Rectal smooth muscle tissue (tissue), 1 donor: ENCODE measurements around the gene MPZL3.

Experiments
- H3K27ac ChIP-seq: one replicate; pipeline ENCODE4 v1.7.0; 2013; ENCODE audit warnings: low read depth, low read length, inconsistent platforms
- H3K27me3 ChIP-seq: one replicate; pipeline ENCODE4 v1.7.0; 2013; ENCODE audit warnings: low read length; ENCODE audit not compliant: control insufficient read depth, insufficient read depth
- H3K36me3 ChIP-seq: one replicate; pipeline ENCODE4 v1.7.0; 2013; ENCODE audit warnings: low read length; ENCODE audit not compliant: control insufficient read depth, insufficient read depth
- H3K4me1 ChIP-seq: one replicate; pipeline ENCODE4 v1.7.0; 2013; ENCODE audit warnings: low read length; ENCODE audit not compliant: control insufficient read depth, insufficient read depth
- H3K4me3 ChIP-seq: one replicate; pipeline ENCODE4 v1.7.0; 2013; ENCODE audit warnings: low read length
- H3K9ac ChIP-seq: one replicate; pipeline ENCODE4 v1.7.0; 2013; ENCODE audit warnings: low read length

MPZL3 gene

GRCh38 chr11:118224511-118225188 is 27.5 kb downstream of the MPZL3 start, which contains the start of gene JAML:
JAML (minus strand) TSS chr11:118225011; CDS start chr11:118214866, 10,145 bp downstream.
- Histone ChIP-seq H3K36me3 (no peaks in the 10 kb centered on the region), H3K4me3 (peak within 1 kb of the TSS; percentile 29), H3K27me3 (no peaks in the 10 kb centered on the region), H3K9ac (no peak within 1 kb of the TSS), H3K4me1 (no peaks in the 10 kb centered on the region), H3K27ac (no peak within 1 kb of the TSS)

- Histone ChIP-seq H3K27me3 (no peaks in the 10 kb centered on the region), H3K36me3 (no peaks in the 10 kb centered on the region), H3K4me3 (peak overlapping the region; percentile 29), H3K9ac (no peak overlapping the region), H3K27ac (no peak overlapping the region), H3K4me1 (no peaks in the 10 kb centered on the region)
These were observed 28.2 kb downstream of the MPZL3 start for GRCh38 chr11:118223992-118224391.

GRCh38 chr11:118223570-118223969 is 28.6 kb downstream of the MPZL3 start:
- no peaks in the 10 kb centered on the region for H3K4me1 ChIP-seq
- no peaks in the 10 kb centered on the region for H3K36me3 ChIP-seq
- H3K4me3 ChIP-seq = peak overlapping the region; percentile 29
- no peak overlapping the region for H3K9ac ChIP-seq
- H3K27ac ChIP-seq = no peak overlapping the region
- H3K27me3 ChIP-seq = no peaks in the 10 kb centered on the region

GRCh38 chr11:118222437-118222836 is 29.7 kb downstream of the MPZL3 start:
- H3K4me3 ChIP-seq = no peak overlapping the region
- no peak overlapping the region for H3K9ac ChIP-seq
- H3K27me3 ChIP-seq = no peaks in the 10 kb centered on the region
- H3K4me1 ChIP-seq = no peaks in the 10 kb centered on the region
- no peak overlapping the region for H3K27ac ChIP-seq
- H3K36me3 ChIP-seq = no peaks in the 10 kb centered on the region

GRCh38 chr11:118221419-118221818 is 30.7 kb downstream of the MPZL3 start:
- H3K27me3 ChIP-seq = no peaks in the 10 kb centered on the region
- no peaks in the 10 kb centered on the region for H3K36me3 ChIP-seq
- no peaks in the 10 kb centered on the region for H3K4me1 ChIP-seq
- no peak overlapping the region for H3K9ac ChIP-seq
- no peak overlapping the region for H3K4me3 ChIP-seq
- H3K27ac ChIP-seq = no peak overlapping the region

GRCh38 chr11:118219732-118220131 is 32.4 kb downstream of the MPZL3 start:
- no peaks in the 10 kb centered on the region for H3K36me3 ChIP-seq
- H3K9ac ChIP-seq = no peak overlapping the region
- H3K27ac ChIP-seq = no peak overlapping the region
- no peaks in the 10 kb centered on the region for H3K27me3 ChIP-seq
- no peak overlapping the region for H3K4me3 ChIP-seq
- no peaks in the 10 kb centered on the region for H3K4me1 ChIP-seq

GRCh38 chr11:118219244-118219643 is 32.9 kb downstream of the MPZL3 start:
- Histone ChIP-seq H3K27ac (no peak overlapping the region), H3K9ac (no peak overlapping the region), H3K4me1 (no peaks in the 10 kb centered on the region), H3K36me3 (no peaks in the 10 kb centered on the region), H3K4me3 (no peak overlapping the region), H3K27me3 (no peaks in the 10 kb centered on the region)

- Histone ChIP-seq H3K27me3 (no peaks in the 10 kb centered on the region), H3K4me1 (no peaks in the 10 kb centered on the region), H3K9ac (no peak overlapping the region), H3K4me3 (no peak overlapping the region), H3K27ac (no peak overlapping the region), H3K36me3 (no peaks in the 10 kb centered on the region)
These were observed 34.6 kb downstream of the MPZL3 start for GRCh38 chr11:118217575-118217974.

- Histone ChIP-seq H3K4me3 (no peak overlapping the region), H3K27ac (no peak overlapping the region), H3K27me3 (no peaks in the 10 kb centered on the region), H3K9ac (no peak overlapping the region), H3K4me1 (no peaks in the 10 kb centered on the region), H3K36me3 (no peaks in the 10 kb centered on the region)
These were observed 35.3 kb downstream of the MPZL3 start for GRCh38 chr11:118216621-118217481.

- Histone ChIP-seq H3K27ac (no peak overlapping the region), H3K4me3 (no peak overlapping the region), H3K9ac (no peak overlapping the region), H3K36me3 (no peaks in the 10 kb centered on the region), H3K4me1 (no peaks in the 10 kb centered on the region), H3K27me3 (no peaks in the 10 kb centered on the region)
These were observed 36.4 kb downstream of the MPZL3 start for GRCh38 chr11:118215765-118216164.

- no peaks in the 10 kb centered on the region for H3K4me1 ChIP-seq
- H3K9ac ChIP-seq = no peak overlapping the region
- H3K27ac ChIP-seq = no peak overlapping the region
- no peaks in the 10 kb centered on the region for H3K27me3 ChIP-seq
- no peak overlapping the region for H3K4me3 ChIP-seq
- H3K36me3 ChIP-seq = no peaks in the 10 kb centered on the region
These were observed 36.9 kb downstream of the MPZL3 start for GRCh38 chr11:118215262-118215661.

GRCh38 chr11:118214210-118214914 is 37.8 kb downstream of the MPZL3 start:
- H3K27ac ChIP-seq = no peak overlapping the region

More at GRCh38 chr11:118214210-118214914, 37.8 kb downstream of the MPZL3 start:
- H3K9ac ChIP-seq = no peak overlapping the region
- H3K4me1 ChIP-seq = no peaks in the 10 kb centered on the region
- H3K36me3 ChIP-seq = no peaks in the 10 kb centered on the region
- H3K27me3 ChIP-seq = no peaks in the 10 kb centered on the region
- no peak overlapping the region for H3K4me3 ChIP-seq
